ENCODE data around the gene MED27.

MED27 gene

GRCh38 chr9:131984564-131984963, 95.1 kb downstream of the MED27 start:
- no peak overlapping the region for H3K4me2 ChIP-seq (ENCODE audit: low read length)
- H3K27me3 ChIP-seq (ENCODE audit: insufficient read depth, low read length) = no peaks in the 10 kb centered on the region
- H3K4me3 ChIP-seq (ENCODE audit: low read depth, low read length) = no peak overlapping the region
- H3K27ac ChIP-seq (ENCODE audit: low read depth, low read length) = no peak overlapping the region
- H4K8ac ChIP-seq (ENCODE audit: low read depth, low read length) = no peak overlapping the region
- H3K23ac ChIP-seq (ENCODE audit: low read length) = no peak overlapping the region
- H2BK5ac ChIP-seq (ENCODE audit: low read depth, low read length, poor library complexity) = no peak overlapping the region
- no peak overlapping the region for H3K14ac ChIP-seq (ENCODE audit: low read length)
- H3K36me3 ChIP-seq (ENCODE audit: control insufficient read depth in 1 of 2, insufficient read depth in 2 of 2, low read length in 2 of 2) = no peaks in the 10 kb centered on the region
- H3K79me1 ChIP-seq (ENCODE audit: low read length) = peaks cover 8% of the 10 kb centered on the region
- no peaks in the 10 kb centered on the region for H3K9me3 ChIP-seq (ENCODE audit: insufficient read depth, low read depth, low read length)
- no peak overlapping the region for H2BK12ac ChIP-seq (ENCODE audit: low read length)
- DNase-seq = peak; percentile 40 to 59
- no peak overlapping the region for H4K12ac ChIP-seq (ENCODE audit: low read depth, low read length)
- no CpG with 5 or more reads among the region's 1 CpG for WGBS (ENCODE audit: extremely low coverage, insufficient coverage, insufficient read length)
- H2AK5ac ChIP-seq (ENCODE audit: low read length) = no peak overlapping the region
- H3K79me2 ChIP-seq (ENCODE audit: control insufficient read depth, insufficient read depth, low read length, poor library complexity) = no peaks in the 10 kb centered on the region
- H2BK120ac ChIP-seq (ENCODE audit: insufficient read depth, low read length, poor library complexity) = no peak overlapping the region
- no peak overlapping the region for H4K91ac ChIP-seq (ENCODE audit: low read depth, low read length)
- no peak overlapping the region for H3K9ac ChIP-seq (ENCODE audit: low read length)
- no peak overlapping the region for H3K4ac ChIP-seq (ENCODE audit: low read depth, low read length)
- no peak overlapping the region for H3K18ac ChIP-seq (ENCODE audit: low read length)
- no peak overlapping the region for H2AFZ ChIP-seq (ENCODE audit: insufficient read depth, low read length, poor library complexity)
- peaks cover 11 to 23% of the 10 kb centered on the region in 2 experiments for H3K4me1 ChIP-seq (ENCODE audit: control insufficient read depth in 1 of 2, insufficient read depth in 2 of 2, low read length in 2 of 2)

DNA sequence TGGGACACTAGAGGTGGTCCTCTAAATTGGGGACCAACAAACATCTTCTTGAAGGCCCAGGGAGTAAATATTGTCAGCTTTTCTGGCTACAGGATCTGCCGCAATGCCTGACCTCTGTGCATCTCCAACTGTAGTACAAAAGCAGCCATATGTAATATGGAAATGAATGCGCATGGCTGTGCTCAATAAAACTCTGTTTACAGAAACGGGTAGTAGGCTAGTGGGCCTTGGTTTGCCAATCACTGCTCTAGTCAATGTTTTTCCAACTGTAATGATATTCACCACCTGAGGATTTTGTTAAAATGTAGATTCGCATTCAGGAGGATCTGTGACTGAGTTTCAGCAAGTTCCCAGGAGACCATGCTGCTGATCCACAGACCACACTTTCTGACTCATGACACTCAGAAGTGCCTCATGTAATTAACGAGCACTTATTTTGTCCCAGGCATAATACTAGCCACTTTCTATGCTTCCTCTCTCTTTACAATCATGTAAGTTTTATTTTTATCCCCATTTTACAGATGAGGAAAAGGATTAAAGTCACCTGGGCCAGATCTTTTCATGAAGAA, 96.9 kb downstream of the MED27 start:
- no CpG with 5 or more reads among the region's 5 CpGs for WGBS (ENCODE audit: extremely low coverage, insufficient coverage, insufficient read length)
- Histone ChIP-seq H4K91ac (ENCODE audit: low read depth, low read length) (peak overlapping the region; percentile 42), H3K9ac (ENCODE audit: low read length) (no peak overlapping the region), H2BK12ac (ENCODE audit: low read length) (peak overlapping the region; percentile 43), H3K4me2 (ENCODE audit: low read length) (no peak overlapping the region), H4K8ac (ENCODE audit: low read depth, low read length) (no peak overlapping the region), H3K79me2 (ENCODE audit: control insufficient read depth, insufficient read depth, low read length, poor library complexity) (no peaks in the 10 kb centered on the region), H3K27ac (ENCODE audit: low read depth, low read length) (no peak overlapping the region), H3K79me1 (ENCODE audit: low read length) (peaks cover 8% of the 10 kb centered on the region), H3K36me3 (ENCODE audit: control insufficient read depth in 1 of 2, insufficient read depth in 2 of 2, low read length in 2 of 2) (no peaks in the 10 kb centered on the region), H3K9me3 (ENCODE audit: insufficient read depth, low read depth, low read length) (no peaks in the 10 kb centered on the region), H4K12ac (ENCODE audit: low read depth, low read length) (no peak overlapping the region), H2AFZ (ENCODE audit: insufficient read depth, low read length, poor library complexity) (no peak overlapping the region), H2BK5ac (ENCODE audit: low read depth, low read length, poor library complexity) (peak overlapping the region; percentile 37), H2AK5ac (ENCODE audit: low read length) (no peak overlapping the region), H3K4me1 (ENCODE audit: control insufficient read depth in 1 of 2, insufficient read depth in 2 of 2, low read length in 2 of 2) (peaks cover 11 to 25% of the 10 kb centered on the region in 2 experiments), H3K4me3 (ENCODE audit: low read depth, low read length) (no peak overlapping the region), H3K4ac (ENCODE audit: low read depth, low read length) (peak overlapping the region; percentile 2), H3K18ac (ENCODE audit: low read length) (no peak overlapping the region), H3K14ac (ENCODE audit: low read length) (no peak overlapping the region), H3K23ac (ENCODE audit: low read length) (no peak overlapping the region), H3K27me3 (ENCODE audit: insufficient read depth, low read length) (no peaks in the 10 kb centered on the region), H2BK120ac (ENCODE audit: insufficient read depth, low read length, poor library complexity) (no peak overlapping the region)
- DNase-seq = no peak

DNA sequence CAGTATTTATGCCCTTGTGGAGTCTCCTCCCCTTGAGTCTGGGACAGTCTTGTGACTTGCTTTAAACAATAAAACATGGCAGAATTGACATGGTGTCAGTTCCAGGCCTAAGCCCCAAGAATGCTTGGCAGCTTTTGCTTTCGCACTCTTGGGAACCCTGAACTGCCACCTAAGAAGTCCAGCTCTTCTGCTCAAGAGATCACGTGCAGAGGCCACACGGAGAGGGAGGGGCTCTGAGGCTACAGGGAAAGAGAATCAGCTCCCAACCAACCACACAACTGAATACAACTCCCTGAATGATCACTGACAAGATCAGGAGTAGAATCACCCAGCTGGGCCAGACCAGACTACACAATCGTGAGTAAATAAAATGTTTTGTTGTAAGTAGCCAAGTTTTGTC, 97.6 kb downstream of the MED27 start:
- WGBS (ENCODE audit: extremely low coverage, insufficient coverage, insufficient read length) = no CpG with 5 or more reads among the region's 4 CpGs
- Histone ChIP-seq H3K79me1 (ENCODE audit: low read length) (peaks cover 12% of the 10 kb centered on the region), H3K4me1 (ENCODE audit: control insufficient read depth in 1 of 2, insufficient read depth in 2 of 2, low read length in 2 of 2) (peaks cover 14 to 26% of the 10 kb centered on the region in 2 experiments), H3K14ac (ENCODE audit: low read length) (peak overlapping the region; percentile 40), H3K27ac (ENCODE audit: low read depth, low read length) (peak overlapping the region; percentile 3), H3K9me3 (ENCODE audit: insufficient read depth, low read depth, low read length) (no peaks in the 10 kb centered on the region), H2BK120ac (ENCODE audit: insufficient read depth, low read length, poor library complexity) (no peak overlapping the region), H3K36me3 (ENCODE audit: control insufficient read depth in 1 of 2, insufficient read depth in 2 of 2, low read length in 2 of 2) (no peaks in the 10 kb centered on the region), H3K4me2 (ENCODE audit: low read length) (no peak overlapping the region), H4K8ac (ENCODE audit: low read depth, low read length) (peak overlapping the region; percentile 17), H2AFZ (ENCODE audit: insufficient read depth, low read length, poor library complexity) (no peak overlapping the region), H3K27me3 (ENCODE audit: insufficient read depth, low read length) (no peaks in the 10 kb centered on the region), H3K4ac (ENCODE audit: low read depth, low read length) (peak overlapping the region; percentile 38), H3K23ac (ENCODE audit: low read length) (no peak overlapping the region), H4K12ac (ENCODE audit: low read depth, low read length) (no peak overlapping the region), H2AK5ac (ENCODE audit: low read length) (no peak overlapping the region), H2BK5ac (ENCODE audit: low read depth, low read length, poor library complexity) (no peak overlapping the region), H3K9ac (ENCODE audit: low read length) (no peak overlapping the region), H3K79me2 (ENCODE audit: control insufficient read depth, insufficient read depth, low read length, poor library complexity) (peaks cover 4% of the 10 kb centered on the region), H3K4me3 (ENCODE audit: low read depth, low read length) (no peak overlapping the region), H2BK12ac (ENCODE audit: low read length) (no peak overlapping the region), H4K91ac (ENCODE audit: low read depth, low read length) (peak overlapping the region; percentile 69), H3K18ac (ENCODE audit: low read length) (peak overlapping the region; percentile 92)
- DNase-seq = no peak

DNA sequence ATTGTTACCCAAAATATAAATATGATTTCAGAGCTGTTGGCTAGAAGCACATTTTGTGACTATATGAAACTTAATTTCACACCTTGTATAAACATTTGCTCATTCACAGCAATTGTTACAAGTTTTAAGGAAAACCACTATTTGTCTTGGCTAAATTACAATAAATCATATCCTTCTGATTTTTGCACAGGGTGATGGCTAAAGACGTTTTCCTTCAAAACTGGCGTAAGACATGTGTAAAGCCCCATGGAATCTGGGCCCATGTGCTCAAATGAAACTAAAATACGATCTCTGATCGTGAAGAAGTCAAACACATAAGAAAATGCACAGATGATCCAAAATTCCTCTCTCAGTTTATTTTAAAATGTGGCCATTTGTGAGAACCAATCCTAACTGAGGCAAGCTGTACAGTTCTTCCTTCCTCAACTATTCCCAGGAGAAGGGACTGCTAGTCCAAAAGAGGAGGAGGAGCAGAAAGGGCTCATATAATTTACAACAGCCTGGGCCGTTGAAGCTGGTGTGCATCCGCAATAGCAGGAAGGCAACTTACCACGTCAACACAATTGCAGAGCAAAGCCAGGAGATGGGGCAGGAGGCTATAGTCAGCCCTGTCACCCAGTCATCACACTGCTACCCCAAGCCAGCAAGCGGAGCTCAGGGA, 98.4 kb downstream of the MED27 start:
- Histone ChIP-seq H3K79me1 (ENCODE audit: low read length) (peaks cover 14% of the 10 kb centered on the region), H3K36me3 (ENCODE audit: control insufficient read depth in 1 of 2, insufficient read depth in 2 of 2, low read length in 2 of 2) (no peaks in the 10 kb centered on the region), H2AK5ac (ENCODE audit: low read length) (peak overlapping the region; percentile 2), H3K27ac (ENCODE audit: low read depth, low read length) (peak overlapping the region; percentile 45), H3K4me1 (ENCODE audit: control insufficient read depth in 1 of 2, insufficient read depth in 2 of 2, low read length in 2 of 2) (peaks cover 17 to 29% of the 10 kb centered on the region in 2 experiments), H3K18ac (ENCODE audit: low read length) (peak overlapping the region; percentile 45), H4K8ac (ENCODE audit: low read depth, low read length) (peak overlapping the region; percentile 17), H3K4me3 (ENCODE audit: low read depth, low read length) (no peak overlapping the region), H3K23ac (ENCODE audit: low read length) (no peak overlapping the region), H3K4me2 (ENCODE audit: low read length) (no peak overlapping the region), H3K4ac (ENCODE audit: low read depth, low read length) (no peak overlapping the region), H4K12ac (ENCODE audit: low read depth, low read length) (no peak overlapping the region), H3K9ac (ENCODE audit: low read length) (no peak overlapping the region), H2BK120ac (ENCODE audit: insufficient read depth, low read length, poor library complexity) (peak overlapping the region; percentile 8), H2BK12ac (ENCODE audit: low read length) (peak overlapping the region; percentile 44), H2AFZ (ENCODE audit: insufficient read depth, low read length, poor library complexity) (no peak overlapping the region), H4K91ac (ENCODE audit: low read depth, low read length) (peak overlapping the region; percentile 69), H3K27me3 (ENCODE audit: insufficient read depth, low read length) (no peaks in the 10 kb centered on the region), H3K9me3 (ENCODE audit: insufficient read depth, low read depth, low read length) (no peaks in the 10 kb centered on the region), H3K79me2 (ENCODE audit: control insufficient read depth, insufficient read depth, low read length, poor library complexity) (peaks cover 4% of the 10 kb centered on the region), H2BK5ac (ENCODE audit: low read depth, low read length, poor library complexity) (no peak overlapping the region), H3K14ac (ENCODE audit: low read length) (peak overlapping the region; percentile 47)
- no peak for DNase-seq
- WGBS (ENCODE audit: extremely low coverage, insufficient coverage, insufficient read length) = no CpG with 5 or more reads among the region's 8 CpGs

Measured in trophoblast cell (in vitro differentiated cells and primary cell).